HCT116 (cell line): ENCODE data around the gene TSPAN14. TPM values are rescaled to one million over a fixed set of nuclear protein-coding genes. Genes with fewer than 3 reads are reported as not detected.

ENCODE experiments used
- ATAC-seq: fragments of 200-7000 bp; cut with Tn5 transposase; 2 replicates; pipeline ENCODE4 v1.9.1; 2020; ENCODE audit warnings: mild to moderate bottlenecking, moderate library complexity
- BruUV-seq: library from RNA; stranded (reverse); fragments of 400-500 nt; replicated peaks from 2 replicates; lab custom pipeline; 2021; lab: Mats Ljungman, UMichigan
- CTCF ChIA-PET: fragments of 300-600 bp; sonication (Branson Sonifier 250); formaldehyde crosslinking; loops from one replicate; lab custom pipeline; 2021; ENCODE audit warnings: antibody characterized with exemption; lab: Charles Lee
- POLR2A ChIA-PET: fragments of 300-600, 350-600 bp; sonication (Branson Sonifier 250); formaldehyde crosslinking; loops from one replicate; lab custom pipeline; 2021; ENCODE audit warnings: antibody characterized with exemption; lab: Charles Lee
- RAD21 ChIA-PET, 2 experiments: fragments of 300-600 bp; sonication (Branson Sonifier 250); formaldehyde crosslinking; loops; one replicate each; lab custom pipeline; 2023; ENCODE audit warnings: low total read pairs in 2 of 2; ENCODE audit not compliant: uncharacterized antibody in 2 of 2, unreplicated experiment in 2 of 2, low non-redundant PET in 1 of 2; lab: Charles Lee
- DNase-seq: peaks from one replicate; pipeline ENCODE4 v3.0.0-alpha.2; 2010; ENCODE audit warnings: low read depth, low spot score
- H2AFZ ChIP-seq: fragments of 200-600 bp; shearing (Covaris generic), sonication (generic); 2 replicates; pipeline ENCODE4 v1.6.1; 2017; ENCODE audit warnings: low read depth, mixed run types, mixed read lengths, antibody characterized with exemption, low read length; ENCODE audit not compliant: poor library complexity, severe bottlenecking
- H3K27ac ChIP-seq: 2 replicates; pipeline ENCODE4 v1.5.1; 2012; ENCODE audit warnings: low read depth, low read length
- H3K27me3 ChIP-seq: fragments of 200-600 bp; sonication (generic); 2 replicates; pipeline ENCODE4 v1.6.1; 2016; ENCODE audit warnings: mixed run types, low read length, mixed read lengths; ENCODE audit not compliant: insufficient read depth
- H3K36me3 ChIP-seq, 2 experiments: fragments of 200-500 bp in 1 of 2; fragments of 200-600 bp in 1 of 2; sonication (Bioruptor generic) in 1 of 2; sonication (generic) in 1 of 2; 2 replicates each; pipeline versions ENCODE4 v1.5.1 to v1.6.1; 2014 to 2016; ENCODE audit warnings: low read length in 2 of 2, inconsistent platforms in 1 of 2, mixed read lengths in 1 of 2, mixed run types in 1 of 2; ENCODE audit not compliant: insufficient read depth in 2 of 2, control insufficient read depth in 1 of 2
- H3K4me1 ChIP-seq, 2 experiments: fragments of 200-600 bp in 1 of 2; sonication (generic) in 1 of 2; 2 replicates each; pipeline versions ENCODE4 v1.5.1 to v1.6.1; 2012 to 2017; ENCODE audit warnings: low read length in 2 of 2, inconsistent platforms in 1 of 2, mild to moderate bottlenecking in 1 of 2, mixed read lengths in 1 of 2, mixed run types in 1 of 2, moderate library complexity in 1 of 2; ENCODE audit not compliant: insufficient read depth in 2 of 2, control insufficient read depth in 1 of 2
- H3K4me2 ChIP-seq: fragments of 200-600 bp; sonication (generic); 2 replicates; pipeline ENCODE4 v1.6.1; 2017; ENCODE audit warnings: mixed run types, low read length, mixed read lengths
- H3K4me3 ChIP-seq, 2 experiments: fragments of 200-600 bp in 1 of 2; sonication (generic) in 1 of 2; replicated peaks in 1 of 2; 2 replicates each; pipeline ENCODE4 v1.5.1; 2011 to 2016; ENCODE audit warnings: low read length in 2 of 2, control low read depth in 1 of 2, low read depth in 1 of 2, mild to moderate bottlenecking in 1 of 2, mixed read lengths in 1 of 2, mixed run types in 1 of 2
- H3K79me2 ChIP-seq: fragments of 200-600 bp; sonication (generic); 2 replicates; pipeline ENCODE4 v1.6.1; 2017; ENCODE audit warnings: mild to moderate bottlenecking, mixed run types, low read length, moderate library complexity, mixed read lengths; ENCODE audit not compliant: insufficient read depth
- H3K9ac ChIP-seq: fragments of 200-600 bp; sonication (generic); 2 replicates; pipeline ENCODE4 v1.6.1; 2016; ENCODE audit warnings: low read length, mixed read lengths
- H3K9me2 ChIP-seq: fragments of 200-600 bp; sonication (generic), shearing (Covaris generic); 2 replicates; pipeline ENCODE4 v1.6.1; 2017; ENCODE audit warnings: mixed run types, mild to moderate bottlenecking, moderate library complexity; ENCODE audit not compliant: insufficient read depth
- H3K9me3 ChIP-seq, 2 experiments: fragments of 200-500 bp in 1 of 2; fragments of 200-600 bp in 1 of 2; sonication (Bioruptor generic) in 1 of 2; sonication (generic) in 1 of 2; 2 replicates each; pipeline ENCODE4 v1.6.1; 2014 to 2017; ENCODE audit warnings: low read length in 2 of 2, mixed read lengths in 2 of 2, inconsistent platforms in 1 of 2, low read depth in 1 of 2, mild to moderate bottlenecking in 1 of 2, mixed run types in 1 of 2, moderate library complexity in 1 of 2; ENCODE audit not compliant: control insufficient read depth in 1 of 2, insufficient read depth in 1 of 2
- H4K20me1 ChIP-seq: fragments of 200-600 bp; sonication (generic), shearing (Covaris generic); 2 replicates; pipeline ENCODE4 v1.6.1; 2017; ENCODE audit warnings: mixed run types, mild to moderate bottlenecking, moderate library complexity; ENCODE audit not compliant: insufficient read depth
- ATF3 ChIP-seq: IDR thresholded peaks from 2 replicates; pipeline ENCODE4 v1.6.1; 2012
- CEBPB ChIP-seq: IDR thresholded peaks from 2 replicates; pipeline ENCODE4 v1.6.1; 2012; ENCODE audit warnings: low read depth
- CTCF ChIP-seq, 3 experiments: fragments of 200-600 bp in 1 of 3; sonication (generic) in 1 of 3; IDR thresholded peaks in 2 of 3; conservative IDR thresholded peaks in 1 of 3; 2 replicates each; pipeline ENCODE4 v1.5.1; 2012 to 2017; ENCODE audit warnings: low read depth in 2 of 3, low read length in 2 of 3, antibody characterized with exemption in 1 of 3, borderline replicate concordance in 1 of 3, control low read depth in 1 of 3, mild to moderate bottlenecking in 1 of 3, mixed read lengths in 1 of 3, mixed run types in 1 of 3, moderate library complexity in 1 of 3; ENCODE audit not compliant: insufficient read depth in 1 of 3
- ELF1 ChIP-seq: IDR thresholded peaks from 2 replicates; pipeline ENCODE4 v1.6.1; 2012; ENCODE audit warnings: low read depth, borderline replicate concordance
- EZH2phosphoT487 ChIP-seq: fragments of 200-600 bp; IDR thresholded peaks from 2 replicates; pipeline ENCODE4 v1.6.1; 2018; ENCODE audit warnings: antibody characterized with exemption, borderline replicate concordance
- FOSL1 ChIP-seq: IDR thresholded peaks from 2 replicates; pipeline ENCODE4 v1.6.1; 2012; ENCODE audit warnings: low read depth
- MAX ChIP-seq: IDR thresholded peaks from 2 replicates; pipeline ENCODE4 v1.6.1; 2012
- POLR2A ChIP-seq: IDR thresholded peaks from 2 replicates; pipeline ENCODE4 v1.7.0; 2011; ENCODE audit warnings: borderline replicate concordance; ENCODE audit not compliant: insufficient read depth, insufficient read length; ENCODE audit errors: extremely low read depth
- POLR2AphosphoS5 ChIP-seq: IDR thresholded peaks from 2 replicates; pipeline ENCODE4 v1.6.1; 2011; ENCODE audit warnings: mild to moderate bottlenecking, low read depth, low read length, moderate library complexity
- RAD21 ChIP-seq: IDR thresholded peaks from 2 replicates; pipeline ENCODE4 v1.6.1; 2012; ENCODE audit warnings: low read depth, mild to moderate bottlenecking
- REST ChIP-seq: IDR thresholded peaks from 2 replicates; pipeline ENCODE4 v1.6.1; 2012; ENCODE audit warnings: low read depth
- SIN3A ChIP-seq: IDR thresholded peaks from 2 replicates; pipeline ENCODE4 v1.6.1; 2012; ENCODE audit warnings: low read depth
- SP1 ChIP-seq: IDR thresholded peaks from 2 replicates; pipeline ENCODE4 v1.6.1; 2012; ENCODE audit warnings: low read depth
- SRF ChIP-seq: IDR thresholded peaks from 2 replicates; pipeline ENCODE4 v1.6.1; 2012; ENCODE audit warnings: low read depth
- TCF7L2 ChIP-seq: IDR thresholded peaks from 2 replicates; pipeline ENCODE4 v1.7.0; 2011; ENCODE audit warnings: borderline replicate concordance, inconsistent platforms; ENCODE audit not compliant: insufficient read depth, insufficient read length; ENCODE audit errors: extremely low read depth
- ZBTB33 ChIP-seq: IDR thresholded peaks from 2 replicates; pipeline ENCODE4 v1.6.1; 2011; ENCODE audit warnings: mild to moderate bottlenecking, low read length, moderate library complexity; ENCODE audit not compliant: insufficient replicate concordance; ENCODE audit errors: extremely low read depth
- ZNF274 ChIP-seq: fragments of 200-500 bp; sonication (Bioruptor generic); IDR thresholded peaks from 2 replicates; pipeline ENCODE4 v1.6.1; 2014; ENCODE audit warnings: mild to moderate bottlenecking, low read depth, low read length, inconsistent platforms
- intact Hi-C: fragments of 100-400 bp; cut with micrococcal nuclease; formaldehyde crosslinking; loops from 2 replicates; pipeline ENCODE4 v1.10.0; 2022
- total RNA-seq: library from RNA; stranded (reverse); gene quantifications from one replicate; pipeline ENCODE4 v1.2.1, GENCODE V29; 2021; ENCODE audit not compliant: unreplicated experiment

TSPAN14 gene
- total RNA-seq, 1 experiment from 2014 or later: 86.8 TPM

- TF ChIP-seq SIN3A: no peak
- TF ChIP-seq ZNF274: no peak
- no peak for TF ChIP-seq REST
- no peak for TF ChIP-seq EZH2phosphoT487
- TF ChIP-seq MAX: no peak
- TF ChIP-seq POLR2A: no peak
- no peak for TF ChIP-seq CTCF (IDR thresholded peaks at IDR 0.05 in 2 of 3, conservative IDR thresholded peaks at IDR 0.05 in 1 of 3; ENCODE audit: borderline replicate concordance in 1 of 3, insufficient read depth in 1 of 3, low read depth in 2 of 3, low read length in 2 of 3)
- no peak for TF ChIP-seq SP1
- no peak for TF ChIP-seq TCF7L2
- no peak for TF ChIP-seq POLR2AphosphoS5
- TF ChIP-seq FOSL1: no peak
- TF ChIP-seq ATF3: no peak
- no peak for TF ChIP-seq ELF1
- TF ChIP-seq CEBPB: no peak
- TF ChIP-seq SRF: no peak
- no peak for TF ChIP-seq ZBTB33
- no peak for TF ChIP-seq RAD21
- RAD21 ChIA-PET: no interaction called here
- Histone ChIP-seq H3K4me3 (no peak overlapping the region), H3K9me2 (no peaks in the 10 kb centered on the region), H3K36me3 (peaks cover 0 to 4% of the 10 kb centered on the region in 2 experiments; a peak in 1 of 4 replicates), H4K20me1 (peaks cover 4% of the 10 kb centered on the region; the same call in 1 of the 2 replicates), H3K4me2 (no peak overlapping the region), H3K27ac (no peak overlapping the region), H3K4me1 (peaks cover 66 to 93% of the 10 kb centered on the region in 2 experiments), H3K79me2 (peaks cover 99% of the 10 kb centered on the region), H3K9me3 (no peaks in the 10 kb centered on the region), H2AFZ (no peak overlapping the region), H3K9ac (no peak overlapping the region), H3K27me3 (no peaks in the 10 kb centered on the region)
- BruUV-seq: no TSS peak
- POLR2A ChIA-PET: interaction anchor here (2.0 kb wide), 1 partner anchor 10 kb away, joined by 11 read pairs; no protein-coding TSS in a partner anchor
- ATAC-seq (no peak), DNase-seq (no peak)
- CTCF ChIA-PET: interaction anchor here (0.7 to 3.8 kb wide), 3 partner anchors 35 to 184 kb away, joined by 4 to 15 read pairs (median 4); no protein-coding TSS in a partner anchor
- intact Hi-C loops: no loop called here
Observed at GRCh38 chr10:80468806-80469421, 14.8 kb downstream of the TSPAN14 start.
